ENCODE results near the gene RIOX2.

RIOX2 gene

GRCh38 chr3:97892852-97893251 lies 79.4 kb downstream of the RIOX2 start:
- no peaks in the 10 kb centered on the region for H3K9me3 ChIP-seq (replicated peaks in 1 of 2; ENCODE audit: control insufficient read depth in 2 of 2, insufficient read depth in 1 of 2, low read depth in 1 of 2, low read length in 2 of 2)
- no peak overlapping the region for H2BK120ac ChIP-seq (ENCODE audit: low read depth, low read length)
- no peak overlapping the region for H3K23ac ChIP-seq (ENCODE audit: low read depth, low read length, poor library complexity)
- no peak overlapping the region for H3K4me3 ChIP-seq (ENCODE audit: low read length in 2 of 2)
- no peak overlapping the region for H2BK12ac ChIP-seq (ENCODE audit: low read length)
- H3K79me1 ChIP-seq (ENCODE audit: low read depth, low read length) = no peaks in the 10 kb centered on the region
- no peak overlapping the region for H3K4me2 ChIP-seq (ENCODE audit: insufficient read depth, low read length, poor library complexity, severe bottlenecking)
- H2BK5ac ChIP-seq (ENCODE audit: low read length) = no peak overlapping the region
- H3K4me1 ChIP-seq (ENCODE audit: control insufficient read depth in 2 of 2, insufficient read depth in 1 of 2, low read depth in 1 of 2, low read length in 2 of 2) = no peaks in the 10 kb centered on the region
- no peak overlapping the region for H2BK15ac ChIP-seq (ENCODE audit: low read length)
- no peak overlapping the region for H3K9ac ChIP-seq (ENCODE audit: low read depth, low read length, poor library complexity)
- H3K4ac ChIP-seq (ENCODE audit: low read length) = no peak overlapping the region
- H4K8ac ChIP-seq (ENCODE audit: low read depth, low read length) = no peak overlapping the region
- no peak overlapping the region for H2AK5ac ChIP-seq (ENCODE audit: low read depth, low read length)
- no CpG with 5 or more reads among the region's 1 CpG for WGBS, 2 donors (ENCODE audit: extremely low coverage in 2 of 2, insufficient read length in 2 of 2, insufficient replicate concordance in 1 of 2)
- no peak overlapping the region for H3K18ac ChIP-seq (ENCODE audit: low read length)
- H3K36me3 ChIP-seq (replicated peaks in 1 of 2; ENCODE audit: control insufficient read depth in 2 of 2, insufficient read depth in 2 of 2, low read length in 2 of 2) = peaks cover 2 to 14% of the 10 kb centered on the region in 2 donors
- H3K27me3 ChIP-seq (ENCODE audit: control insufficient read depth in 3 of 3, insufficient read depth in 3 of 3, low read depth in 1 of 3, low read length in 3 of 3) = no peaks in the 10 kb centered on the region
- H2AFZ ChIP-seq (ENCODE audit: low read length) = no peak overlapping the region
- DNase-seq (ENCODE audit: low spot score) = no peak
- no peak overlapping the region for H3K14ac ChIP-seq (ENCODE audit: low read length)
- no peak overlapping the region for H4K91ac ChIP-seq (ENCODE audit: low read depth, low read length, poor library complexity)
- no peak overlapping the region for H3K27ac ChIP-seq (replicated peaks; ENCODE audit: low read length)
